ENCODE results near the gene CACNB2.

DNA sequence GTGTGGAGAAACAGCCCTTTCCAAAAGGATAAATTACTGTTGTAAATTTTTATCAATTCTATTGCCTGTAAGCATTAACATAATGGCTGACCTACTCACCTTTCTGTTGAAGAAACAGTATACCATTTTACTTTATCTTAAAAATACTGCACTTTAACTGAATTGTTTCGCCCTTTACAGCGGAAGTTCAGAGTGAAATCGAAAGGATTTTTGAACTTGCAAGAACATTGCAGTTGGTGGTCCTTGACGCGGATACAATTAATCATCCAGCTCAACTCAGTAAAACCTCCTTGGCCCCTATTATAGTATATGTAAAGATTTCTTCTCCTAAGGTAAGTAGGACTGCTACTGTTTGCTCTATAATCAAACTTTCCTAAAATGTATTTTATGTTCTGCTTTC lies 393.7 kb downstream of the CACNB2 start:
- TF ChIP-seq, protein P1, sequence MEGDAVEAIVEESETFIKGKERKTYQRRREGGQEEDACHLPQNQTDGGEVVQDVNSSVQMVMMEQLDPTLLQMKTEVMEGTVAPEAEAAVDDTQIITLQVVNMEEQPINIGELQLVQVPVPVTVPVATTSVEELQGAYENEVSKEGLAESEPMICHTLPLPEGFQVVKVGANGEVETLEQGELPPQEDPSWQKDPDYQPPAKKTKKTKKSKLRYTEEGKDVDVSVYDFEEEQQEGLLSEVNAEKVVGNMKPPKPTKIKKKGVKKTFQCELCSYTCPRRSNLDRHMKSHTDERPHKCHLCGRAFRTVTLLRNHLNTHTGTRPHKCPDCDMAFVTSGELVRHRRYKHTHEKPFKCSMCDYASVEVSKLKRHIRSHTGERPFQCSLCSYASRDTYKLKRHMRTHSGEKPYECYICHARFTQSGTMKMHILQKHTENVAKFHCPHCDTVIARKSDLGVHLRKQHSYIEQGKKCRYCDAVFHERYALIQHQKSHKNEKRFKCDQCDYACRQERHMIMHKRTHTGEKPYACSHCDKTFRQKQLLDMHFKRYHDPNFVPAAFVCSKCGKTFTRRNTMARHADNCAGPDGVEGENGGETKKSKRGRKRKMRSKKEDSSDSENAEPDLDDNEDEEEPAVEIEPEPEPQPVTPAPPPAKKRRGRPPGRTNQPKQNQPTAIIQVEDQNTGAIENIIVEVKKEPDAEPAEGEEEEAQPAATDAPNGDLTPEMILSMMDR (IDR thresholded peaks at IDR 0.05) = no peak
- TF ChIP-seq POLR2A (IDR thresholded peaks at IDR 0.05) (no peak), EP300 (IDR thresholded peaks at IDR 0.05) (no peak)

Data from tibial nerve (tissue), 4 donors.